Bronchus fibroblast of lung (primary cell): ENCODE data around the gene COL6A6. TPM values are rescaled to one million over a fixed set of nuclear protein-coding genes. Genes with fewer than 3 reads are reported as not detected.

Source experiments
- total RNA-seq: library from RNA; depleted of rRNA; stranded (reverse); fragments of >200 nt; gene quantifications from 2 replicates; pipeline ENCODE4 v1.2.3, GENCODE V29; 2015

The COL6A6 gene, protein sequence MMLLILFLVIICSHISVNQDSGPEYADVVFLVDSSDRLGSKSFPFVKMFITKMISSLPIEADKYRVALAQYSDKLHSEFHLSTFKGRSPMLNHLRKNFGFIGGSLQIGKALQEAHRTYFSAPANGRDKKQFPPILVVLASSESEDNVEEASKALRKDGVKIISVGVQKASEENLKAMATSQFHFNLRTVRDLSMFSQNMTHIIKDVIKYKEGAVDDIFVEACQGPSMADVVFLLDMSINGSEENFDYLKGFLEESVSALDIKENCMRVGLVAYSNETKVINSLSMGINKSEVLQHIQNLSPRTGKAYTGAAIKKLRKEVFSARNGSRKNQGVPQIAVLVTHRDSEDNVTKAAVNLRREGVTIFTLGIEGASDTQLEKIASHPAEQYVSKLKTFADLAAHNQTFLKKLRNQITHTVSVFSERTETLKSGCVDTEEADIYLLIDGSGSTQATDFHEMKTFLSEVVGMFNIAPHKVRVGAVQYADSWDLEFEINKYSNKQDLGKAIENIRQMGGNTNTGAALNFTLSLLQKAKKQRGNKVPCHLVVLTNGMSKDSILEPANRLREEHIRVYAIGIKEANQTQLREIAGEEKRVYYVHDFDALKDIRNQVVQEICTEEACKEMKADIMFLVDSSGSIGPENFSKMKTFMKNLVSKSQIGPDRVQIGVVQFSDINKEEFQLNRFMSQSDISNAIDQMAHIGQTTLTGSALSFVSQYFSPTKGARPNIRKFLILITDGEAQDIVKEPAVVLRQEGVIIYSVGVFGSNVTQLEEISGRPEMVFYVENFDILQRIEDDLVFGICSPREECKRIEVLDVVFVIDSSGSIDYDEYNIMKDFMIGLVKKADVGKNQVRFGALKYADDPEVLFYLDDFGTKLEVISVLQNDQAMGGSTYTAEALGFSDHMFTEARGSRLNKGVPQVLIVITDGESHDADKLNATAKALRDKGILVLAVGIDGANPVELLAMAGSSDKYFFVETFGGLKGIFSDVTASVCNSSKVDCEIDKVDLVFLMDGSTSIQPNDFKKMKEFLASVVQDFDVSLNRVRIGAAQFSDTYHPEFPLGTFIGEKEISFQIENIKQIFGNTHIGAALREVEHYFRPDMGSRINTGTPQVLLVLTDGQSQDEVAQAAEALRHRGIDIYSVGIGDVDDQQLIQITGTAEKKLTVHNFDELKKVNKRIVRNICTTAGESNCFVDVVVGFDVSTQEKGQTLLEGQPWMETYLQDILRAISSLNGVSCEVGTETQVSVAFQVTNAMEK (N-terminal part only)
- not detected in 2 replicates for total RNA-seq

DNA sequence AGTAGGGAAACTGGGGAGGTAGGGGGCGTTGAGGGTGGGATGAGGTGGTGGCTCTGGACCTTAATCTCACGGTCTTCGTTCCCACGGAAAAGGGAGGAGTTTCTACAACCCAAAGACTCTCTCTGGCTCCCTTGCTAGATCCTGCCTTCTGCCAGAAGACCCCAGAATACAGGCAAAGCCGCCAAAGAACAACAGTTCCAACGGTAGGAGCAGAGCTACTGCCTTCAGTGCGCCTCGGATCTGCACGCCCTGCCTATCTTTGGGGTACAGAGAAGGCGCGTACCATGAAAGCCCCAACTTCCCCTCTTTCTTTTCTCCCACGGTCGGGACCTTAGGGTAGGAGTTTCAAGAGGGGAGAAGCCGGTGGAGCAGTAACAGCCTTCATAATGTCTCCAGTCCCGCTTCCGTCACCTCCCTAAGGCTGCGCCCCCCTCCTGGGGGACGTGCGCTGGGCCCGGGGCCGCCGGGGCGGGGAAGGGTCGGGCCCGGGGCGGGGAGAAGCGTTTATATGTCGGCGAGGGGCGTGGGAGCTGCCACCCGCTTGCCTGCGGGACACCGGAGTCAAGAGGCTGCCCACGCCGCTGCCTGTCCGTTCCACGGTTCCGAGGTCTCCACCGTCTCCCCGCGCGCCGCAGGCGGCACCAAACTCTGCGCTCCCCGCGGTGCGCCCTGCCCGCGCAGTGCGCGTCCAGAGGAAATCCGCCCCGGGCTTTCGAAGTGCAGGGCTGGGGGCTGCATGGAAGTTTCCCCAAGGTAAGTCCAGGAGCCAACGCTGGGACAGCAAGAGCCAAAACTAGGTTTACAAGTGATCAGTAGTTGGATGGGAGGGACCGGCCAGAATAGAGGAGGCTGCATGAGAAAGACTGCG is at the start of gene COL6A6:
Gene COL6A6 (plus strand): TSS at position 533 of the 868 bp plus-strand sequence. CDS start 43,188 bp downstream, outside the sequence.

Other genes starting within 250 kb of the COL6A6 start
- not detected in 2 replicates for gene COL6A5, start 171.5 kb upstream of the COL6A6 start, total RNA-seq
- gene PIK3R4, start 229.7 kb downstream of the COL6A6 start, total RNA-seq = 27.7 and 29.1 TPM in 2 replicates